Keratinocyte (primary cell): ENCODE data around the gene VPS8. TPM values are rescaled to one million over a fixed set of nuclear protein-coding genes. Genes with fewer than 3 reads are reported as not detected.

ENCODE experiments used
- DNase-seq: peaks from one replicate; pipeline ENCODE4 v3.0.0-alpha.2; 2011; ENCODE audit warnings: low read depth, missing footprints, low spot score
- FAIRE-seq: peaks from 2 replicates; lab custom pipeline; 2011; peaks lifted over from hg19 to GRCh38; lab: Jason Lieb, UNC
- H2AFZ ChIP-seq: 2 replicates; pipeline ENCODE4 v1.6.0; 2012; ENCODE audit warnings: low read length, control low read depth, inconsistent platforms; ENCODE audit not compliant: control insufficient read depth
- H3K27ac ChIP-seq: 2 replicates; pipeline ENCODE4 v1.5.1; 2011; ENCODE audit warnings: low read length; ENCODE audit not compliant: control insufficient read depth, insufficient read depth
- H3K27me3 ChIP-seq: 3 replicates; pipeline ENCODE4 v1.6.0; 2011; ENCODE audit warnings: low read length; ENCODE audit not compliant: control insufficient read depth, insufficient read depth; ENCODE audit errors: extremely low read depth
- H3K36me3 ChIP-seq, 2 experiments: 2 replicates in 1 of 2; 3 replicates in 1 of 2; pipeline ENCODE4 v1.5.1; 2011; ENCODE audit warnings: low read length in 2 of 2, mild to moderate bottlenecking in 1 of 2; ENCODE audit not compliant: control insufficient read depth in 2 of 2, insufficient read depth in 2 of 2; ENCODE audit errors: extremely low read depth in 1 of 2
- H3K4me1 ChIP-seq: 3 replicates; pipeline ENCODE4 v1.5.1; 2011; ENCODE audit warnings: low read length; ENCODE audit not compliant: control insufficient read depth, insufficient read depth; ENCODE audit errors: extremely low read depth
- H3K4me2 ChIP-seq: 3 replicates; pipeline ENCODE4 v1.6.0; 2011; ENCODE audit warnings: low read depth, low read length; ENCODE audit not compliant: control insufficient read depth, insufficient read depth; ENCODE audit errors: extremely low read depth
- H3K4me3 ChIP-seq, 3 experiments: fragments of 200-600 bp in 1 of 3; sonication (generic) in 1 of 3; 2 replicates in 2 of 3; 3 replicates in 1 of 3; pipeline ENCODE4 v1.5.1; 2011 to 2016; ENCODE audit warnings: low read length in 3 of 3, mild to moderate bottlenecking in 3 of 3, control low read depth in 2 of 3, inconsistent platforms in 1 of 3, low read depth in 1 of 3, mixed read lengths in 1 of 3, mixed run types in 1 of 3, moderate library complexity in 1 of 3; ENCODE audit not compliant: control insufficient read depth in 2 of 3, insufficient read depth in 2 of 3; ENCODE audit errors: extremely low read depth in 1 of 3
- H3K79me2 ChIP-seq: 2 replicates; pipeline ENCODE4 v1.6.0; 2012; ENCODE audit warnings: low read length; ENCODE audit not compliant: control insufficient read depth, insufficient read depth
- H3K9ac ChIP-seq: 3 replicates; pipeline ENCODE4 v1.6.0; 2011; ENCODE audit warnings: low read length; ENCODE audit not compliant: control insufficient read depth, insufficient read depth; ENCODE audit errors: extremely low read depth
- H3K9me1 ChIP-seq: 3 replicates; pipeline ENCODE4 v1.6.0; 2011; ENCODE audit warnings: low read length; ENCODE audit not compliant: control insufficient read depth, insufficient read depth; ENCODE audit errors: extremely low read depth
- H3K9me3 ChIP-seq: 2 replicates; pipeline ENCODE4 v1.5.1; 2012; ENCODE audit warnings: low read depth, low read length; ENCODE audit not compliant: control insufficient read depth
- H4K20me1 ChIP-seq: 3 replicates; pipeline ENCODE4 v1.6.0; 2011; ENCODE audit warnings: low read length; ENCODE audit not compliant: control insufficient read depth, insufficient read depth; ENCODE audit errors: extremely low read depth
- EZH2 ChIP-seq: IDR thresholded peaks from one replicate; pipeline ENCODE4 v1.6.1; 2012; ENCODE audit warnings: inconsistent platforms, mild to moderate bottlenecking, low read length, moderate library complexity
- dilution Hi-C: fragments of 300-500 bp; cut with MboI; formaldehyde crosslinking; loops from one replicate; pipeline ENCODE4 v1.7.0; 2020; ENCODE audit warnings: low sequenced_read_pairs; ENCODE audit not compliant: extremely low pct_ligation_motif_present
- polyA plus RNA-seq, 5 experiments: library from polyadenylated mRNA; depleted of rRNA in 3 of 5; stranded (reverse) in 3 of 5; stranded (forward) in 1 of 5; unstranded in 1 of 5; fragments of >200 nt; gene quantifications; 1 replicate in 1 of 5; 2 replicates in 3 of 5; 3 replicates in 1 of 5; pipeline versions ENCODE4 v1.2.1 to v1.2.3, GENCODE V29; 2011 to 2012; ENCODE audit warnings: missing spikeins in 2 of 5, low read depth in 1 of 5, low replicate concordance in 1 of 5
- TF ChIP-seq, protein P1 (sequence below), 3 experiments: IDR thresholded peaks in 1 of 3; conservative IDR thresholded peaks in 1 of 3; optimal IDR thresholded peaks in 1 of 3; 2 replicates in 2 of 3; 3 replicates in 1 of 3; pipeline versions ENCODE3 to v1.5.1; 2011; ENCODE audit warnings: low read length in 3 of 3, mild to moderate bottlenecking in 3 of 3, moderate library complexity in 2 of 3, control low read depth in 1 of 3, inconsistent platforms in 1 of 3; ENCODE audit not compliant: insufficient read depth in 2 of 3; ENCODE audit errors: extremely low read depth in 1 of 3

Gene VPS8
- polyA plus RNA-seq, 1 donor (not counting 4 experiments of a cell fraction or from before 2014, with no cell fraction given): 28.4 TPM

DNA sequence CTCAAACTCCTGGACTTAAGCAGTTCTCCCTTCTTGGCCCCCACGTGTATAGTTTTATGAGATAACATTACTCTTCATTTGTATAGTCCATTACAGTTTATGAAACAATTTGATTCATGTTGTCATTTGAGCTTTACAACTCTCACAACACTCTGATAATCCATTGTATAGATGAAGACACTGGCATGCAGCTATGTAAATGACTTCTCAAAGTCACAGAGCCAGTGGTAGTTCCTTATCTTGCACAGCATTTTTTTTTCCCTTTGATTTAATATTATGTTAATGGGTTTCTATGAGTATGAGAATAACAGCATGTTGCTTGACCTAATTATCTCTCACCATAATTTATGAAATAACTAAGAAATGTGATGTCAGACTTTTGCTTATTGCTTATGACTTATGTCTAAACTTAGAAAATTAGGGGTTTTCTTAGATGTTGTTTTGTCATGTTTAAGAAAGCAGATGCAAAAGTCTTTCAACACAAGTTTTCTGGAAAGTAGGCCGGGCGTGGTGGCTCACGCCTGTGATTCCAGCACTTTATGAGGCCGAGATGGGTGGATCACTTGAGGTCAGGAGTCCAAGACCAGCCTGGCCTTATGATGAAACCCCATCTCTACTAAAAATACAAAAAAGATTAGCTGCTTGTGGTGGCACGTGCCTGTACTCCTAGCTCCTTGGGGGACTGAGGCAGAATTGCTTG is 13.3 kb downstream of the VPS8 start:
- Histone ChIP-seq H3K4me2 (no peak overlapping the region), H3K9ac (no peak overlapping the region), H3K27ac (no peak overlapping the region), H2AFZ (no peak overlapping the region), H3K27me3 (no peaks in the 10 kb centered on the region), H4K20me1 (no peaks in the 10 kb centered on the region), H3K9me3 (no peaks in the 10 kb centered on the region), H3K4me3 (no peak overlapping the region), H3K79me2 (no peaks in the 10 kb centered on the region), H3K9me1 (no peaks in the 10 kb centered on the region), H3K4me1 (no peaks in the 10 kb centered on the region), H3K36me3 (peaks cover 0 to 3% of the 10 kb centered on the region in 2 experiments)
- TF ChIP-seq EZH2: no peak
- TF ChIP-seq, protein P1, sequence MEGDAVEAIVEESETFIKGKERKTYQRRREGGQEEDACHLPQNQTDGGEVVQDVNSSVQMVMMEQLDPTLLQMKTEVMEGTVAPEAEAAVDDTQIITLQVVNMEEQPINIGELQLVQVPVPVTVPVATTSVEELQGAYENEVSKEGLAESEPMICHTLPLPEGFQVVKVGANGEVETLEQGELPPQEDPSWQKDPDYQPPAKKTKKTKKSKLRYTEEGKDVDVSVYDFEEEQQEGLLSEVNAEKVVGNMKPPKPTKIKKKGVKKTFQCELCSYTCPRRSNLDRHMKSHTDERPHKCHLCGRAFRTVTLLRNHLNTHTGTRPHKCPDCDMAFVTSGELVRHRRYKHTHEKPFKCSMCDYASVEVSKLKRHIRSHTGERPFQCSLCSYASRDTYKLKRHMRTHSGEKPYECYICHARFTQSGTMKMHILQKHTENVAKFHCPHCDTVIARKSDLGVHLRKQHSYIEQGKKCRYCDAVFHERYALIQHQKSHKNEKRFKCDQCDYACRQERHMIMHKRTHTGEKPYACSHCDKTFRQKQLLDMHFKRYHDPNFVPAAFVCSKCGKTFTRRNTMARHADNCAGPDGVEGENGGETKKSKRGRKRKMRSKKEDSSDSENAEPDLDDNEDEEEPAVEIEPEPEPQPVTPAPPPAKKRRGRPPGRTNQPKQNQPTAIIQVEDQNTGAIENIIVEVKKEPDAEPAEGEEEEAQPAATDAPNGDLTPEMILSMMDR (optimal IDR thresholded peaks at IDR 0.05 in 1 of 3, IDR thresholded peaks at IDR 0.05 in 1 of 3, conservative IDR thresholded peaks at IDR 0.05 in 1 of 3; ENCODE audit: extremely low read depth in 1 of 3, insufficient read depth in 2 of 3, low read length in 3 of 3): no peak
- FAIRE-seq (no peak), DNase-seq (no peak)
- dilution Hi-C loops: no loop called here

DNA sequence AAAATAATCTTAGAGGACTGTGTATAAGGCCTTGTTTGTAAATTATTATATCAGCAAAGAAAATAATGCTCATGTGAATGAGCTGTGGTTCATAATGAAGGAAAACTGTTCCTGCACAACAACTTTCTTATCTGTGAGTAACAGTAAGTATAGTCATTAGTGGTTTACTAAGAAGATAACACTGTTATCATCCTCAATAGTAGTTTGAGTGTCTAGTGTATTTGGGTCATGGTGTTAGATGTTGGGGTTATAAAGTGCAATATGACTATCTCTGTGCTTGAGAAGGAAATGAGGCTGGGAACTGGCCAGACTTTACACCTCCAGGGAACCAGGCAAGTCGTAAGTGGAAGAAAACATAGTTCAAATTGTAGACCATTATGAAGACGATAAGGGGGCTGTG is 15.6 kb downstream of the VPS8 start:
- Histone ChIP-seq H3K9ac (no peak overlapping the region), H3K4me2 (no peak overlapping the region), H2AFZ (no peak overlapping the region), H3K9me3 (no peaks in the 10 kb centered on the region), H3K4me3 (no peak overlapping the region), H3K27me3 (no peaks in the 10 kb centered on the region), H3K27ac (no peak overlapping the region), H3K79me2 (no peaks in the 10 kb centered on the region), H4K20me1 (no peaks in the 10 kb centered on the region), H3K36me3 (peaks cover 0 to 8% of the 10 kb centered on the region in 2 experiments), H3K4me1 (no peaks in the 10 kb centered on the region), H3K9me1 (no peaks in the 10 kb centered on the region)
- TF ChIP-seq EZH2: no peak
- TF ChIP-seq, protein P1 (optimal IDR thresholded peaks at IDR 0.05 in 1 of 3, IDR thresholded peaks at IDR 0.05 in 1 of 3, conservative IDR thresholded peaks at IDR 0.05 in 1 of 3; ENCODE audit: extremely low read depth in 1 of 3, insufficient read depth in 2 of 3, low read length in 3 of 3): no peak
- DNase-seq (no peak), FAIRE-seq (no peak)
- dilution Hi-C loops: no loop called here
